Epithelial cell of umbilical artery (primary cell): ENCODE data around the gene ZNF800. TPM values are rescaled to one million over a fixed set of nuclear protein-coding genes. Genes with fewer than 3 reads are reported as not detected.

Experiments used
- total RNA-seq: library from RNA; depleted of rRNA; stranded (reverse); fragments of >200 nt; gene quantifications from 2 replicates; pipeline ENCODE4 v1.2.3, GENCODE V29; 2014

The ZNF800 gene, protein sequence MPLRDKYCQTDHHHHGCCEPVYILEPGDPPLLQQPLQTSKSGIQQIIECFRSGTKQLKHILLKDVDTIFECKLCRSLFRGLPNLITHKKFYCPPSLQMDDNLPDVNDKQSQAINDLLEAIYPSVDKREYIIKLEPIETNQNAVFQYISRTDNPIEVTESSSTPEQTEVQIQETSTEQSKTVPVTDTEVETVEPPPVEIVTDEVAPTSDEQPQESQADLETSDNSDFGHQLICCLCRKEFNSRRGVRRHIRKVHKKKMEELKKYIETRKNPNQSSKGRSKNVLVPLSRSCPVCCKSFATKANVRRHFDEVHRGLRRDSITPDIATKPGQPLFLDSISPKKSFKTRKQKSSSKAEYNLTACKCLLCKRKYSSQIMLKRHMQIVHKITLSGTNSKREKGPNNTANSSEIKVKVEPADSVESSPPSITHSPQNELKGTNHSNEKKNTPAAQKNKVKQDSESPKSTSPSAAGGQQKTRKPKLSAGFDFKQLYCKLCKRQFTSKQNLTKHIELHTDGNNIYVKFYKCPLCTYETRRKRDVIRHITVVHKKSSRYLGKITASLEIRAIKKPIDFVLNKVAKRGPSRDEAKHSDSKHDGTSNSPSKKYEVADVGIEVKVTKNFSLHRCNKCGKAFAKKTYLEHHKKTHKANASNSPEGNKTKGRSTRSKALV
- total RNA-seq: 11.7 and 12.7 TPM in 2 replicates

GRCh38 chr7:127392566-127393367 is at the start of gene ZNF800:
ZNF800 (minus strand) TSS chr7:127392708; CDS start chr7:127391557, 1,151 bp downstream.

Other genes with a start within 250 kb of the ZNF800 start
- gene GRM8, start 139.8 kb downstream of the ZNF800 start, total RNA-seq: 0.15 TPM in 1 of 2 replicates, not detected in the other
- gene GCC1, start 192.9 kb upstream of the ZNF800 start, total RNA-seq: 23.1 and 28.7 TPM in 2 replicates
- 214 and 233 TPM in 2 replicates for gene ARF5, start 195.7 kb upstream of the ZNF800 start, total RNA-seq
- gene FSCN3, start 201.0 kb upstream of the ZNF800 start, total RNA-seq: 0.61 and 1.3 TPM in 2 replicates
- gene PAX4, start 225.4 kb upstream of the ZNF800 start, total RNA-seq: not detected in 2 replicates